Raji (cell line): ENCODE data around the gene PASK.

Experiments used
- POLR2A ChIP-seq: IDR thresholded peaks from 2 replicates; pipeline ENCODE4 v1.6.1; 2011; ENCODE audit warnings: low read depth, low read length, control low read depth; ENCODE audit not compliant: insufficient read depth

PASK gene

GRCh38 chr2:241066893-241067341 lies 82.4 kb downstream of the PASK start:
- no peak for TF ChIP-seq POLR2A

- TF ChIP-seq POLR2A: no peak
Observed at GRCh38 chr2:241066171-241066892, 82.9 kb downstream of the PASK start.

- TF ChIP-seq POLR2A: no peak
Observed at GRCh38 chr2:241065355-241065803, 83.9 kb downstream of the PASK start.

- no peak for TF ChIP-seq POLR2A
Observed at GRCh38 chr2:241064802-241065354, 84.4 kb downstream of the PASK start.

DNA sequence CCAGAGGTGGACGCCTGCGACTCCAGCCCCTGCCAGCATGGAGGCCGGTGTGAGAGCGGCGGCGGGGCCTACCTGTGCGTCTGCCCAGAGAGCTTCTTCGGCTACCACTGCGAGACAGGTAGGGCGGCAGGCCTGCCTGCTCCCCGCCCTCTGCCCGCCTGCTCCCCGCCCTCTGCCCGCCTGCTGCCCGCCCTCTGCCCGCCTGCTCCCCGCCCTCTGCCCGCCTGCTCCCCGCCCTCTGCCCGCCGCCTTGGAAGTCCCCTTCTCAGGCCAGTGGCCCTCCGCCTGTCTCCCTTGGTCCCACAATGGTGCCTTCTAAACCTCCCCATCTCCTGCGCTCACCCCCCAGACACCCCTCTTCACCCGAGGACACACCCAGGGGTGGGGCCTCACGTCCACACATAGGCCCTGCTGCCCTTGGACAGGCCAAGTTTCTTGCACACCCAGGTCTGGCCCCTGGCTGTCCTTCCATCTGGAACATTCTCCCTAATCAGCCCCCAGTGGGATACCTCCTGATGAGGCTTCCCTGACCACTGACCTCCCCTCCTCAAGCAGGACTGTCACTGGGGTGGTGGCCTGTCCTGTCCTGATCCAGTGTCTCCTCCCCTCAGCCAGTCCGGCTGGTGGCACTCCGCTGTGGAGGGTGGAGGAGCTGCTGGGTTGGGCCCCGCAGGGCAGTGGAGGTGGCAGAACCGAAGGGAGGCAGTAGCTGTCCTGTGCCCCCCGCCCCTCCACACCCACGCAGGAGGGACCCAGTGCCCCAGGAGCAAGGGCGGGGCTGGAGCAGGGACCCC lies 85.1 kb downstream of the PASK start:
- no peak for TF ChIP-seq POLR2A

GRCh38 chr2:241063587-241063986 lies 85.7 kb downstream of the PASK start:
- TF ChIP-seq POLR2A: no peak

- TF ChIP-seq POLR2A: no peak
Observed at GRCh38 chr2:241063093-241063551, 86.2 kb downstream of the PASK start.

- no peak for TF ChIP-seq POLR2A
Observed at GRCh38 chr2:241062389-241063092, 86.7 kb downstream of the PASK start.

GRCh38 chr2:241061275-241061674 lies 88.0 kb downstream of the PASK start:
- TF ChIP-seq POLR2A: no peak
